Natural killer cell (primary cell): ENCODE measurements around the gene SHKBP1. TPM values are rescaled to one million over a fixed set of nuclear protein-coding genes. Genes with fewer than 3 reads are reported as not detected.

Source experiments
- ATAC-seq, 3 donors: fragments of 150-1000 bp in 2 of 3; fragments of 200-7000 bp in 1 of 3; cut with Tn5 transposase; 1 replicate in 1 of 3; 2 replicates in 2 of 3; pipeline ENCODE4 v1.10.0; 2021; ENCODE audit warnings: mild to moderate bottlenecking in 2 of 3, moderate library complexity in 2 of 3
- DNase-seq, 2 donors: peaks; one replicate each; pipeline versions ENCODE4 v3.0.0 to v3.0.0-alpha.2; 2013 to 2021; ENCODE audit warnings: mixed read lengths in 1 of 2
- H3K27ac ChIP-seq: one replicate; pipeline ENCODE4 v1.5.1; 2013; ENCODE audit warnings: mild to moderate bottlenecking, low read length
- H3K27me3 ChIP-seq: one replicate; pipeline ENCODE4 v1.6.1; 2013; ENCODE audit warnings: low read length; ENCODE audit not compliant: control insufficient read depth, insufficient read depth
- H3K36me3 ChIP-seq: one replicate; pipeline ENCODE4 v1.6.1; 2013; ENCODE audit warnings: low read length; ENCODE audit not compliant: control insufficient read depth, insufficient read depth
- H3K4me1 ChIP-seq: one replicate; pipeline ENCODE4 v1.6.1; 2013; ENCODE audit warnings: low read length; ENCODE audit not compliant: control insufficient read depth, insufficient read depth
- H3K4me3 ChIP-seq: one replicate; pipeline ENCODE4 v1.5.1; 2013; ENCODE audit warnings: low read length
- H3K9me3 ChIP-seq: one replicate; pipeline ENCODE4 v1.6.1; 2013; ENCODE audit warnings: low read length; ENCODE audit not compliant: control insufficient read depth, insufficient read depth
- H3K27ac Mint-ChIP-seq, 2 donors: one replicate each; pipeline ENCODE4 v1.8.0; 2022; ENCODE audit warnings: mild to moderate bottlenecking in 2 of 2, mixed read lengths in 2 of 2, moderate library complexity in 1 of 2
- H3K27me3 Mint-ChIP-seq, 2 donors: one replicate each; pipeline ENCODE4 v1.8.0; 2022; ENCODE audit warnings: low read depth in 2 of 2, mixed read lengths in 2 of 2
- H3K36me3 Mint-ChIP-seq: one replicate; pipeline ENCODE4 v1.8.0; 2022; ENCODE audit warnings: mixed read lengths
- H3K4me1 Mint-ChIP-seq, 2 donors: one replicate each; pipeline ENCODE4 v1.8.0; 2022; ENCODE audit warnings: mixed read lengths in 2 of 2
- H3K4me3 Mint-ChIP-seq: one replicate; pipeline ENCODE4 v1.8.0; 2022; ENCODE audit warnings: mild to moderate bottlenecking, moderate library complexity, mixed read lengths
- H3K9me3 Mint-ChIP-seq, 2 donors: one replicate each; pipeline ENCODE4 v1.8.0; 2022; ENCODE audit warnings: mixed read lengths in 2 of 2
- WGBS: methylation state at CpG from one replicate; pipeline ENCODE4 v1.1.7; 2013; ENCODE audit warnings: missing lambda C conversion rate; ENCODE audit not compliant: insufficient coverage; 5-methylcytosine and 5-hydroxymethylcytosine counted together
- intact Hi-C: fragments of 100-400 bp; cut with micrococcal nuclease; formaldehyde crosslinking; loops from one replicate; pipeline ENCODE4 v1.14.2; 2022
- total RNA-seq, 4 donors: library from RNA; stranded (reverse); fragments of 120-200 nt in 1 of 4; gene quantifications; one replicate each; pipeline versions ENCODE4 v1.2.3 to v1.2.4, GENCODE V29; 2013 to 2022
- TF ChIP-seq, protein P1 (sequence below): fragments of 200-600 bp; IDR thresholded peaks from one replicate; pipeline ENCODE4 v1.8.0; 2022; ENCODE audit warnings: antibody characterized with exemption

Gene SHKBP1
- total RNA-seq, 3 donors from 2014 or later (not counting 1 experiment from before 2014, with no cell fraction given), result 209 to 224 (median 209) TPM

DNA sequence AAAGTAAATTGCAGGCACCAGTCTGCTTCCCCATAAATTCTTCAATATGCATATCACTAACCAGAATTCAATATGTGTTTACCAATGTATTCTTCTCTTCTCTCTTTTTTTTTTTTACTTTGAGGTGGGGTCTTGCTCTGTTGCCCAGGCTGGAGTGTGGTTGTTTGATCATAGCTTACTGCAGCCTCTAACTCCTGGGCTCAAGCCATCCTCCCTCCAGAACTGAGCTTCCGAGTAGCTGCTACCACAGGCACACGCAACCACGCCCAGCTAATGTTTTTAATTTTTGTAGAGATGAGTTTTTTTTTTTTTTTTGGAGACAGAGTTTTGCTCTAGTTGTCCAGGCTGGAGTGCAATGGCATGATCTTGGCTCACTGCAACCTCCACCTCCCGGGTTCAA, 41.3 kb downstream of the SHKBP1 start:
- 90% methylated on average over 2 of the region's 4 CpGs for WGBS
- Histone ChIP-seq H3K4me1 (peaks cover 21% of the 10 kb centered on the region), H3K27ac (no peak overlapping the region), H3K36me3 (peaks cover 10% of the 10 kb centered on the region), H3K27me3 (no peaks in the 10 kb centered on the region), H3K9me3 (no peaks in the 10 kb centered on the region), H3K4me3 (no peak overlapping the region)
- ATAC-seq, result no peak
- TF ChIP-seq, protein P1, sequence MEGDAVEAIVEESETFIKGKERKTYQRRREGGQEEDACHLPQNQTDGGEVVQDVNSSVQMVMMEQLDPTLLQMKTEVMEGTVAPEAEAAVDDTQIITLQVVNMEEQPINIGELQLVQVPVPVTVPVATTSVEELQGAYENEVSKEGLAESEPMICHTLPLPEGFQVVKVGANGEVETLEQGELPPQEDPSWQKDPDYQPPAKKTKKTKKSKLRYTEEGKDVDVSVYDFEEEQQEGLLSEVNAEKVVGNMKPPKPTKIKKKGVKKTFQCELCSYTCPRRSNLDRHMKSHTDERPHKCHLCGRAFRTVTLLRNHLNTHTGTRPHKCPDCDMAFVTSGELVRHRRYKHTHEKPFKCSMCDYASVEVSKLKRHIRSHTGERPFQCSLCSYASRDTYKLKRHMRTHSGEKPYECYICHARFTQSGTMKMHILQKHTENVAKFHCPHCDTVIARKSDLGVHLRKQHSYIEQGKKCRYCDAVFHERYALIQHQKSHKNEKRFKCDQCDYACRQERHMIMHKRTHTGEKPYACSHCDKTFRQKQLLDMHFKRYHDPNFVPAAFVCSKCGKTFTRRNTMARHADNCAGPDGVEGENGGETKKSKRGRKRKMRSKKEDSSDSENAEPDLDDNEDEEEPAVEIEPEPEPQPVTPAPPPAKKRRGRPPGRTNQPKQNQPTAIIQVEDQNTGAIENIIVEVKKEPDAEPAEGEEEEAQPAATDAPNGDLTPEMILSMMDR, result no peak
- no peak for DNase-seq
- intact Hi-C loops, result no loop called here
- Mint-ChIP-seq H3K4me3 (no peak overlapping the region), H3K4me1 (peaks cover 19 to 27% of the 10 kb centered on the region in 2 donors), H3K27me3 (no peaks in the 10 kb centered on the region), H3K27ac (no peak overlapping the region), H3K36me3 (peaks cover 6% of the 10 kb centered on the region), H3K9me3 (no peaks in the 10 kb centered on the region)

DNA sequence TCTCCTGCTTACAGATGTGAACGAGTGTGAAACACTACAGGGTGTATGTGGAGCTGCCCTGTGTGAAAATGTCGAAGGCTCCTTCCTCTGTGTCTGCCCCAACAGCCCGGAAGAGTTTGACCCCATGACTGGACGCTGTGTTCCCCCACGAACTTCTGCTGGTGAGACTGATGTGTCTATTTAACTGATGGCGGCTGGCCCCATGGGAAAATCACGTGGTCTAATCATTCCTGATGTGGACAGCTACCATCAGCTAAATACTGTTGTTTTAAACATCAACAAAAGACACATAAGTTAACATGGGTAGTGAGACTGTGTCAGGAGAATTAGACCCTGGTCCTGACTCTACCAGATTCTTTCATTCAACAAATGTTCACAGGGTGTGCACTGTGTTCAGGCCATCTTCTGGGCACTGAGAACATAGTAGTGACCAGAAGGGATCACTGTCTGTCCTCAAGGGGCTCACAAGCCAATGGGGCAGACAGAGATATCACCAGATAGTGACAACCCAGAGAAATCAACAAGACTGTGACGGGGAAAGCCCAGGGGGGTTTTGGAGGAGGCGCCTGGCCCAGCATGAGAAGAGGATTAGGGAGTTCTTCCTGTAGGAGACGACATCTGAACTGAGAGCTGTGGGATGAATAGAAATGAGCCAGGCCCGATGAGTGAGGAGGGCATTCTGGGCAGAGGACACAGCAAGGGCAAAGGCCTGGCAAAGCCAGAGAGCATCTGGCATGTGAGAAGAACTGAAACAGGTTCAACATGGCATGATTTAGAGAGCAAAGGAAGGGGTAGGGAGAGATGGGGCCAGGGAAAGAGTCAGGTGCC, 42.9 kb downstream of the SHKBP1 start:
- 82% methylated on average over 11 of the region's 11 CpGs for WGBS
- Mint-ChIP-seq H3K4me1 (peaks cover 8 to 11% of the 10 kb centered on the region in 2 donors), H3K4me3 (no peak overlapping the region), H3K36me3 (peaks cover 6% of the 10 kb centered on the region), H3K27me3 (no peaks in the 10 kb centered on the region), H3K27ac (no peak overlapping the region), H3K9me3 (no peaks in the 10 kb centered on the region)
- intact Hi-C loops, result no loop called here
- H3K4me1 ChIP-seq, result peaks cover 5% of the 10 kb centered on the region
- ATAC-seq (no peak), DNase-seq (no peak)
- no peaks in the 10 kb centered on the region for H3K27me3 ChIP-seq
- H3K9me3 ChIP-seq, result no peaks in the 10 kb centered on the region
- peaks cover 20% of the 10 kb centered on the region for H3K36me3 ChIP-seq
- TF ChIP-seq, protein P1, result no peak
- H3K27ac ChIP-seq, result no peak overlapping the region
- no peak overlapping the region for H3K4me3 ChIP-seq

DNA sequence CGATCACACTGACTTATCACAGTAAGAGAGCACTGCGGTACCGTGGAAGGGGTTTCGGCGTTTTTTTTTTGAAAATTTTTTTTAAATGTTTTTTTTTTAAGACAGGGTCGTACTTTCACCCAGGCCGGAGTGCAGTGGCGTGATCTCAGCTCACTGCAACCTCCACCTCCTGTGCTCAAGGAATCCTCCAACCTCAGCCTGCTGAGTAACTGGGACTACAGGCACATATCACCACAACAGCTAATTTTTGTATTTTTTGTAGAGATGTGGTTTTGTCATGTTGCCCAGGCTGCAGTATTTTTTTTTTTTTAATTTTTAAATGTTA, 43.5 kb downstream of the SHKBP1 start:
- H3K27me3 ChIP-seq, result no peaks in the 10 kb centered on the region
- H3K9me3 Mint-ChIP-seq, result no peaks in the 10 kb centered on the region
- H3K4me3 ChIP-seq, result no peak overlapping the region
- H3K9me3 ChIP-seq, result no peaks in the 10 kb centered on the region
- no peak overlapping the region for H3K27ac Mint-ChIP-seq
- intact Hi-C loops, result no loop called here
- ATAC-seq, result no peak
- H3K4me1 Mint-ChIP-seq, result peaks cover 2 to 9% of the 10 kb centered on the region in 2 donors
- peaks cover 6% of the 10 kb centered on the region for H3K36me3 Mint-ChIP-seq
- H3K36me3 ChIP-seq, result peaks cover 20% of the 10 kb centered on the region
- no peak overlapping the region for H3K4me3 Mint-ChIP-seq
- no peak for DNase-seq
- no peak overlapping the region for H3K27ac ChIP-seq
- WGBS, result 91% methylated on average over 8 of the region's 8 CpGs
- TF ChIP-seq, protein P1, result no peak
- no peaks in the 10 kb centered on the region for H3K4me1 ChIP-seq
- no peaks in the 10 kb centered on the region for H3K27me3 Mint-ChIP-seq

DNA sequence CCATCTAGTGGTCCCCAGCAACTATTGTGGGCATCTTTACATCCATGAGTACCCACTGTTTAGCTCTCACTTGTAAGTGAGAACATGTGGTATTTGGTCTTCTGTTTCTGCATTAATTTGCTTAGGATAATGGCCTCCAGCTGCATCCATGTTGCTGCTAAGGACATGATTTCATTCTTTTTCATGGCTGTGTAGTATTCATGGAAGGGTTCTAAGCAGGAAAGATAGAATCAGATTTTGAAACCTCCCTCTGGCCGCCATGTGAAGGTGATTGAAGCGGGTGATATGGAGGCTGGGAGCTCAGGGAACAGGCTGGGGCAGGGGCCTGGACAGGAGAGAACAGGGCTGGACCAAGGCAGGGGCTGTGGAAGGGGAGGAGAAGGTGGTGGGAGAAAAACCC, 44.6 kb downstream of the SHKBP1 start:
- Histone ChIP-seq H3K9me3 (no peaks in the 10 kb centered on the region), H3K27me3 (no peaks in the 10 kb centered on the region), H3K36me3 (peaks cover 20% of the 10 kb centered on the region), H3K4me3 (no peak overlapping the region), H3K27ac (no peak overlapping the region), H3K4me1 (no peaks in the 10 kb centered on the region)
- intact Hi-C loops, result no loop called here
- Mint-ChIP-seq H3K9me3 (no peaks in the 10 kb centered on the region), H3K36me3 (peaks cover 6% of the 10 kb centered on the region), H3K27ac (no peak overlapping the region), H3K4me1 (peaks cover 0 to 19% of the 10 kb centered on the region in 2 donors), H3K4me3 (no peak overlapping the region), H3K27me3 (no peaks in the 10 kb centered on the region)
- WGBS, result 67% methylated on average over 2 of the region's 2 CpGs
- TF ChIP-seq, protein P1, result no peak
- DNase-seq (no peak), ATAC-seq (no peak)
